ENCODE results near the gene TFB1M.

The TFB1M gene

GRCh38 chr6:155324993-155325392 is 10.7 kb upstream of the TFB1M start:
- no peaks in the 10 kb centered on the region for H3K9me3 ChIP-seq (replicated peaks; ENCODE audit: insufficient read depth, low read length)
- no peaks in the 10 kb centered on the region for H3K9me2 ChIP-seq (replicated peaks; ENCODE audit: insufficient read depth, low read length)
- H3K4me1 ChIP-seq (ENCODE audit: low read length), result no peaks in the 10 kb centered on the region
- peaks cover under 1% of the 10 kb centered on the region for H3F3A ChIP-seq (ENCODE audit: insufficient read depth, low read length)
- no peak overlapping the region for H2AFZ ChIP-seq (ENCODE audit: low read length)
- TF ChIP-seq EZH2phosphoT487 (IDR thresholded peaks at IDR 0.05; ENCODE audit: low read length), result no peak
- no peak for TF ChIP-seq EZH2 (optimal IDR thresholded peaks at IDR 0.05; ENCODE audit: low read depth, low read length)
- TF ChIP-seq CTCF (IDR thresholded peaks at IDR 0.05; ENCODE audit: low read length), result no peak
- DNase-seq, result no peak
- H3K4me2 ChIP-seq (ENCODE audit: low read depth, low read length), result no peak overlapping the region
- no peak overlapping the region for H3K9ac ChIP-seq (ENCODE audit: low read length)
- no peaks in the 10 kb centered on the region for H3K36me3 ChIP-seq (replicated peaks; ENCODE audit: insufficient read depth, low read length)
- no peak overlapping the region for H3K27ac ChIP-seq (ENCODE audit: low read length)
- no peaks in the 10 kb centered on the region for H4K20me1 ChIP-seq (ENCODE audit: insufficient read depth, low read length)
- H3K4me3 ChIP-seq (ENCODE audit: low read length), result no peak overlapping the region
- H3K27me3 ChIP-seq (replicated peaks; ENCODE audit: insufficient read depth, low read length), result no peaks in the 10 kb centered on the region
- H3K79me2 ChIP-seq (ENCODE audit: low read length), result no peaks in the 10 kb centered on the region

DNA sequence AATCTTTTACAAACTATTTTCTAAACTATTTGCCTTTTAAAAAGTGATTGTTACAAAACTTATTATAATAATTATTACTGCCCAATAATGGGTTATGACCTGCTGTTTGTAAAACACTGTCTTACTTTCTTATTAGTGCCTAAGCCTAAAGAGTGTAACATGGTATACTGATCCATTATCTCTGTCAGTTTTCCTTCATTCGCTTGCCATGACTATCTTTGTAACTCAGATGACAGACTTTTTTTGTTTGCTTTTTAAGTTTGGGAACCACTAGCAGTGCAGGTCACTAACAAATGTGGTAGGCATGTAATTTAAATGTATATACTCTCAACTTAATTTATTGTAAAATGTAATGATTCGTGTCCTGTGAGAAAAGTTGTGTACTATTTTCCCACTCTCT is 9.9 kb upstream of the TFB1M start:
- H3K9me3 ChIP-seq (replicated peaks; ENCODE audit: insufficient read depth, low read length), result no peaks in the 10 kb centered on the region
- no peak overlapping the region for H3K4me2 ChIP-seq (ENCODE audit: low read depth, low read length)
- no peak for TF ChIP-seq EZH2 (optimal IDR thresholded peaks at IDR 0.05; ENCODE audit: low read depth, low read length)
- H3K27ac ChIP-seq (ENCODE audit: low read length), result no peak overlapping the region
- no peaks in the 10 kb centered on the region for H4K20me1 ChIP-seq (ENCODE audit: insufficient read depth, low read length)
- H3K9me2 ChIP-seq (replicated peaks; ENCODE audit: insufficient read depth, low read length), result no peaks in the 10 kb centered on the region
- peaks cover 7% of the 10 kb centered on the region for H3F3A ChIP-seq (ENCODE audit: insufficient read depth, low read length)
- no peak overlapping the region for H3K9ac ChIP-seq (ENCODE audit: low read length)
- H3K27me3 ChIP-seq (replicated peaks; ENCODE audit: insufficient read depth, low read length), result no peaks in the 10 kb centered on the region
- no peaks in the 10 kb centered on the region for H3K4me1 ChIP-seq (ENCODE audit: low read length)
- H3K4me3 ChIP-seq (ENCODE audit: low read length), result no peak overlapping the region
- no peaks in the 10 kb centered on the region for H3K36me3 ChIP-seq (replicated peaks; ENCODE audit: insufficient read depth, low read length)
- no peaks in the 10 kb centered on the region for H3K79me2 ChIP-seq (ENCODE audit: low read length)
- DNase-seq, result no peak
- no peak overlapping the region for H2AFZ ChIP-seq (ENCODE audit: low read length)

DNA sequence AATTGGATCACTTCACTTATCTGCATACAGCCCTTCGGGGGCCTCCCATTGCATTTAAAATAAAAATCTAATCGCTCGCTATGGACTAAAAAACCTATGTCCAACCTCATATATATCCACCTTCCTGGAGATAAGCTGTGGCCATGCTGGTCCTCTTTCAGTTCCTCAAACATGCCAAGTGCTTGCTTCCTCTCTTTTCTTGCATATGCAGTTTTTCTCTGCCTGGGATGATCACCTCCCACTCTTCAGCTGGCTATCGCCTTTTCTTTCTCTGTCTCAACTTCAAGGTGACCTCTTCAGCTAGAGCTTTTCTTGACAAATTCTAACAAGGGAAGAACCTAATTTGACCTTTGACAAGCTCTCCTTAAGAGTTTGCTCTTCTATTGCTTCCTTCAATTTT is 5.6 kb upstream of the TFB1M start:
- Histone ChIP-seq H4K20me1 (ENCODE audit: insufficient read depth, low read length) (no peaks in the 10 kb centered on the region), H3K27ac (ENCODE audit: low read length) (peak overlapping the region; percentile 34; the same call in 1 of the 2 replicates), H2AFZ (ENCODE audit: low read length) (no peak overlapping the region), H3K9me3 (replicated peaks; ENCODE audit: insufficient read depth, low read length) (no peaks in the 10 kb centered on the region), H3K36me3 (replicated peaks; ENCODE audit: insufficient read depth, low read length) (no peaks in the 10 kb centered on the region), H3K4me1 (ENCODE audit: low read length) (no peaks in the 10 kb centered on the region), H3F3A (ENCODE audit: insufficient read depth, low read length) (peaks cover 14% of the 10 kb centered on the region), H3K27me3 (replicated peaks; ENCODE audit: insufficient read depth, low read length) (no peaks in the 10 kb centered on the region), H3K4me3 (ENCODE audit: low read length) (peak overlapping the region; percentile 41), H3K79me2 (ENCODE audit: low read length) (no peaks in the 10 kb centered on the region), H3K9ac (ENCODE audit: low read length) (no peak overlapping the region), H3K9me2 (replicated peaks; ENCODE audit: insufficient read depth, low read length) (no peaks in the 10 kb centered on the region), H3K4me2 (ENCODE audit: low read depth, low read length) (peak overlapping the region; percentile 45)
- TF ChIP-seq CTCF (IDR thresholded peaks at IDR 0.05; ENCODE audit: low read length), result no peak
- TF ChIP-seq EZH2phosphoT487 (IDR thresholded peaks at IDR 0.05; ENCODE audit: low read length), result no peak
- TF ChIP-seq EZH2 (optimal IDR thresholded peaks at IDR 0.05; ENCODE audit: low read depth, low read length), result no peak
- no peak for DNase-seq

DNA sequence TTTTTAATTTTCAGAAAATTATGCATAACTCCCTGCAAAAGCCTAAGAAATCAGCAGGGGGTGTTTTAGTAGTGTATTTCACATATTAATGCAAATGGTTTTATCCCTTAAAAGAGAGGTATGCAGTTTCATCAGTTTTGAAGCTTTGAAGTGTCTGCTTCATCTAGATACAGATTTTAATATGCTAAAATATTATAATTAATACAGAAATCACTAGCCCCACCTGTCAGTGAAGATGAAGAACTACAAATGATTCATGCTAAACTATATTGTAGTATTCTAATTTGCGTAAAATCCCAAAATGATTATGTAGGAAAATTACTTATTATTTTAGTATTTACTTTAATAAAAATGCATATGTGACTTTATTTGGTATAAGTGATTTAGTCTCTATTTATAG is 2.9 kb upstream of the TFB1M start:
- Histone ChIP-seq H3K36me3 (replicated peaks; ENCODE audit: insufficient read depth, low read length) (no peaks in the 10 kb centered on the region), H3K9me3 (replicated peaks; ENCODE audit: insufficient read depth, low read length) (no peaks in the 10 kb centered on the region), H3K27me3 (replicated peaks; ENCODE audit: insufficient read depth, low read length) (no peaks in the 10 kb centered on the region), H3K27ac (ENCODE audit: low read length) (no peak overlapping the region), H3K4me1 (ENCODE audit: low read length) (no peaks in the 10 kb centered on the region), H3K79me2 (ENCODE audit: low read length) (no peaks in the 10 kb centered on the region), H3K4me2 (ENCODE audit: low read depth, low read length) (no peak overlapping the region), H3K9me2 (replicated peaks; ENCODE audit: insufficient read depth, low read length) (no peaks in the 10 kb centered on the region), H3K4me3 (ENCODE audit: low read length) (no peak overlapping the region), H3F3A (ENCODE audit: insufficient read depth, low read length) (peaks cover 19% of the 10 kb centered on the region), H2AFZ (ENCODE audit: low read length) (no peak overlapping the region), H4K20me1 (ENCODE audit: insufficient read depth, low read length) (no peaks in the 10 kb centered on the region), H3K9ac (ENCODE audit: low read length) (no peak overlapping the region)
- TF ChIP-seq EZH2 (optimal IDR thresholded peaks at IDR 0.05; ENCODE audit: low read depth, low read length) (no peak), CTCF (IDR thresholded peaks at IDR 0.05; ENCODE audit: low read length) (no peak), EZH2phosphoT487 (IDR thresholded peaks at IDR 0.05; ENCODE audit: low read length) (no peak)
- no peak for DNase-seq

Data from MM.1S (cell line).